K562 (cell line): ENCODE data around the gene ZNF474. TPM values are rescaled to one million over a fixed set of nuclear protein-coding genes. Genes with fewer than 3 reads are reported as not detected.

Experiments used
- ID3 ChIP-seq, 2 experiments: fragments of 250-450 bp in 1 of 2; fragments of 450-650 bp in 1 of 2; sonication (Bioruptor Pico) in 1 of 2; IDR thresholded peaks; 2 replicates each; pipeline versions ENCODE4 v1.6.1 to v1.8.0; 2016 to 2021; ENCODE audit warnings: mild to moderate bottlenecking in 2 of 2, moderate library complexity in 2 of 2, missing compliant biosample characterization in 1 of 2, missing genetic modification characterization in 1 of 2
- KAT8 ChIP-seq: fragments of 450-650 bp; IDR thresholded peaks from 2 replicates; pipeline ENCODE4 v1.6.1; 2016; ENCODE audit warnings: low read depth, mild to moderate bottlenecking
- KDM1A ChIP-seq, 2 experiments: fragments of 450-650 bp; IDR thresholded peaks; 2 replicates each; pipeline ENCODE4 v1.6.1; 2016; ENCODE audit warnings: mild to moderate bottlenecking in 2 of 2
- MAFG ChIP-seq: fragments of 450-650 bp; conservative IDR thresholded peaks from 2 replicates; pipeline ENCODE4 v1.6.1; 2016; ENCODE audit warnings: missing genetic modification characterization, missing compliant biosample characterization
- NFIC ChIP-seq: fragments of 450-650 bp; IDR thresholded peaks from 2 replicates; pipeline ENCODE4 v1.6.1; 2017; ENCODE audit warnings: mild to moderate bottlenecking, inconsistent platforms
- NONO ChIP-seq, 2 experiments: fragments of 200-400 bp in 1 of 2; fragments of 450-650 bp in 1 of 2; formaldehyde crosslinking in 1 of 2; IDR thresholded peaks; 2 replicates each; pipeline ENCODE4 v1.6.1; 2017; ENCODE audit warnings: low read depth in 2 of 2, mild to moderate bottlenecking in 2 of 2, moderate library complexity in 2 of 2, low read length in 1 of 2
- NUFIP1 ChIP-seq: fragments of 450-650 bp; IDR thresholded peaks from 2 replicates; pipeline ENCODE4 v1.6.1; 2018; ENCODE audit not compliant: partially characterized antibody
- POLR3A ChIP-seq: IDR thresholded peaks from 2 replicates; pipeline ENCODE4 v1.6.1; 2011; ENCODE audit warnings: borderline replicate concordance, mild to moderate bottlenecking, moderate library complexity; ENCODE audit not compliant: insufficient read length, insufficient read depth; ENCODE audit errors: extremely low read depth
- RBM17 ChIP-seq: fragments of 200-400 bp; formaldehyde crosslinking; IDR thresholded peaks from 2 replicates; pipeline ENCODE4 v1.6.1; 2017; ENCODE audit warnings: low read depth, mild to moderate bottlenecking, low read length, borderline replicate concordance
- RBM25 ChIP-seq: fragments of 200-400 bp; formaldehyde crosslinking; IDR thresholded peaks from 2 replicates; pipeline ENCODE4 v1.6.1; 2018; ENCODE audit warnings: low read length, low read depth, moderate library complexity; ENCODE audit not compliant: severe bottlenecking
- RFX1 ChIP-seq: fragments of 450-650 bp; IDR thresholded peaks from 2 replicates; pipeline ENCODE4 v1.6.1; 2016; ENCODE audit warnings: mild to moderate bottlenecking, moderate library complexity
- RUNX1 ChIP-seq: sonication (generic); IDR thresholded peaks from 2 replicates; pipeline ENCODE4 v1.6.1; 2016; ENCODE audit warnings: antibody characterized with exemption, low read depth
- ZBTB34 ChIP-seq: fragments of 250-450 bp; sonication (Bioruptor Pico); IDR thresholded peaks from 2 replicates; pipeline ENCODE4 v1.8.0; 2021; ENCODE audit warnings: mild to moderate bottlenecking, moderate library complexity
- ZC3H4 ChIP-seq: sonication (generic); formaldehyde crosslinking; IDR thresholded peaks from 2 replicates; pipeline ENCODE4 v1.9.0; 2021; ENCODE audit warnings: missing genetic modification reagents, borderline replicate concordance
- ZNF282 ChIP-seq: sonication (generic); formaldehyde crosslinking; IDR thresholded peaks from 2 replicates; pipeline ENCODE4 v1.8.1; 2023; ENCODE audit warnings: missing genetic modification reagents
- ZNF311 ChIP-seq: fragments of 250-450 bp; sonication (Bioruptor Pico); IDR thresholded peaks from 2 replicates; pipeline ENCODE4 v1.4.0; 2020; ENCODE audit warnings: mild to moderate bottlenecking, moderate library complexity
- ZNF717 ChIP-seq: fragments of 250-450 bp; sonication (Bioruptor Pico); IDR thresholded peaks from 2 replicates; pipeline ENCODE4 v1.5.0; 2021
- polyA plus RNA-seq, 8 experiments: library from polyadenylated mRNA; depleted of rRNA in 4 of 8; stranded (reverse) in 5 of 8; unstranded in 3 of 8; fragments of >200 nt; fragmentation: Nextera tagmentation in 2 of 8; fragmentation: Illumina TruSeq in 1 of 8; extraction: Ambion mirVana in 2 of 8; extraction: Trizol in 1 of 8; gene quantifications; 2 replicates each; pipeline versions ENCODE4 v1.2.1 to v1.2.3, GENCODE V29; 2011 to 2014; ENCODE audit warnings: inconsistent platforms in 1 of 8, missing spikeins in 1 of 8
- total RNA-seq, 7 experiments: library from RNA; depleted of rRNA in 6 of 7; stranded (reverse); fragments of >200 nt in 6 of 7; fragmentation: Illumina TruSeq in 2 of 7; extraction: Trizol in 2 of 7; gene quantifications; 2 replicates each; pipeline versions ENCODE4 v1.2.1 to v1.2.3, GENCODE V29; 2011 to 2021; ENCODE audit warnings: low replicate concordance in 1 of 7

Gene ZNF474
- total and polyA plus RNA-seq, 9 of the 15 experiments (the other 6 are each of a cell fraction or from before 2014, with no cell fraction given): 0.16 to 0.62 (median 0.39) TPM

- no peak for TF ChIP-seq POLR3A
- no peak for TF ChIP-seq RBM25
- no peak for TF ChIP-seq ZC3H4 (CRISPR knock-in tag)
- TF ChIP-seq ZNF717: no peak
- TF ChIP-seq ZNF311: no peak
- TF ChIP-seq RUNX1: no peak
- no peak for TF ChIP-seq RBM17
- no peak for TF ChIP-seq ZBTB34 (CRISPR knock-in tag)
- no peak for TF ChIP-seq MAFG (tag)
- no peak for TF ChIP-seq ID3 (CRISPR knock-in tag; IDR thresholded peaks at IDR 0.05)
- TF ChIP-seq ID3 (tag; IDR thresholded peaks at IDR 0.05): peak; percentile 73; the same call in 1 of the 2 replicates
- TF ChIP-seq NONO (IDR thresholded peaks at IDR 0.05; ENCODE audit: low read depth in 2 of 2, low read length in 1 of 2): no peak
- TF ChIP-seq KAT8: no peak
- no peak for TF ChIP-seq ZNF282 (CRISPR knock-in tag)
- TF ChIP-seq KDM1A (IDR thresholded peaks at IDR 0.05): peak; percentile 73 to 79
- TF ChIP-seq NUFIP1: no peak
- peak; percentile 73 for TF ChIP-seq NFIC
- no peak for TF ChIP-seq RFX1
Observed at GRCh38 chr5:122112733-122113558, 16.4 kb upstream of the ZNF474 start (continued).
